Neural cell (in vitro differentiated cells): ENCODE data around the gene H1-8. TPM values are rescaled to one million over a fixed set of nuclear protein-coding genes. Genes with fewer than 3 reads are reported as not detected.

ENCODE experiments used
- H2AFZ ChIP-seq: fragments of 200-600, 300-800 bp; sonication (generic), shearing (Covaris generic); 2 replicates; pipeline ENCODE4 v1.6.0; 2014; ENCODE audit warnings: low read depth, mild to moderate bottlenecking, antibody characterized with exemption, low read length, moderate library complexity
- H3F3A ChIP-seq: fragments of 200-600 bp; shearing (Covaris generic); 2 replicates; pipeline ENCODE4 v1.6.1; 2016; ENCODE audit warnings: mild to moderate bottlenecking, moderate library complexity, mixed read lengths, antibody characterized with exemption, low read length; ENCODE audit not compliant: insufficient read depth, poor library complexity, severe bottlenecking
- H3K27ac ChIP-seq: fragments of 200-600, 300-800 bp; sonication (generic), shearing (Covaris generic); 2 replicates; pipeline ENCODE4 v1.5.1; 2014; ENCODE audit warnings: mild to moderate bottlenecking, low read length, moderate library complexity
- H3K27me3 ChIP-seq: fragments of 300-800, 200-600 bp; sonication (generic), shearing (Covaris generic); 2 replicates; pipeline ENCODE4 v1.6.0; 2014; ENCODE audit warnings: mild to moderate bottlenecking, low read depth, low read length, moderate library complexity; ENCODE audit not compliant: insufficient read depth
- H3K36me3 ChIP-seq: fragments of 300-800, 200-600 bp; sonication (generic), shearing (Covaris generic); 2 replicates; pipeline ENCODE4 v1.5.1; 2014; ENCODE audit warnings: mild to moderate bottlenecking, antibody characterized with exemption, low read length, moderate library complexity; ENCODE audit not compliant: insufficient read depth
- H3K4me2 ChIP-seq: fragments of 300-800, 200-600 bp; sonication (generic), shearing (Covaris generic); 2 replicates; pipeline ENCODE4 v1.6.0; 2014; ENCODE audit warnings: mild to moderate bottlenecking, low read length
- H3K4me3 ChIP-seq: fragments of 300-800, 200-600 bp; sonication (generic), shearing (Covaris generic); 2 replicates; pipeline ENCODE4 v1.5.1; 2014; ENCODE audit warnings: mild to moderate bottlenecking, low read length, moderate library complexity
- H3K79me2 ChIP-seq: fragments of 200-600 bp; shearing (Covaris generic); replicated peaks from 2 replicates; pipeline ENCODE4 v1.6.0; 2014; ENCODE audit warnings: mild to moderate bottlenecking, low read length, moderate library complexity; ENCODE audit not compliant: insufficient read depth
- H3K9ac ChIP-seq: fragments of 300-800, 200-600 bp; sonication (generic), shearing (Covaris generic); 2 replicates; pipeline ENCODE4 v1.6.1; 2016; ENCODE audit warnings: mild to moderate bottlenecking, low read length, mixed read lengths
- H3K9me2 ChIP-seq: fragments of 200-600 bp; shearing (Covaris generic); 2 replicates; pipeline ENCODE4 v1.6.1; 2016; ENCODE audit warnings: mild to moderate bottlenecking, low read length, mixed read lengths; ENCODE audit not compliant: insufficient read depth
- H3K9me3 ChIP-seq: fragments of 200-600, 300-800 bp; sonication (generic), shearing (Covaris generic); 2 replicates; pipeline ENCODE4 v1.6.1; 2016; ENCODE audit warnings: mild to moderate bottlenecking, mixed run types, low read length, moderate library complexity, mixed read lengths
- H4K20me1 ChIP-seq: fragments of 200-600 bp; shearing (Covaris generic); 2 replicates; pipeline ENCODE4 v1.6.1; 2016; ENCODE audit warnings: mild to moderate bottlenecking, mixed run types; ENCODE audit not compliant: insufficient read depth
- EP300 ChIP-seq: fragments of 450-650 bp; conservative IDR thresholded peaks from 2 replicates; pipeline ENCODE4 v1.6.1; 2014; ENCODE audit warnings: antibody characterized with exemption, mild to moderate bottlenecking, moderate library complexity; ENCODE audit not compliant: poor library complexity, severe bottlenecking
- EZH2 ChIP-seq: fragments of 200-600, 300-800 bp; shearing (Covaris generic), sonication (generic); IDR thresholded peaks from 2 replicates; pipeline ENCODE4 v1.6.1; 2014; ENCODE audit warnings: antibody characterized with exemption, low read length, borderline replicate concordance, mild to moderate bottlenecking; ENCODE audit not compliant: insufficient read depth, poor library complexity, severe bottlenecking
- MXI1 ChIP-seq: fragments of 450-650 bp; conservative IDR thresholded peaks from 2 replicates; pipeline ENCODE4 v1.6.1; 2014; ENCODE audit warnings: antibody characterized with exemption, mild to moderate bottlenecking; ENCODE audit not compliant: poor library complexity, severe bottlenecking
- POLR2AphosphoS5 ChIP-seq: IDR thresholded peaks from 2 replicates; pipeline ENCODE4 v1.6.1; 2012
- RAD21 ChIP-seq: fragments of 450-650 bp; conservative IDR thresholded peaks from 2 replicates; pipeline ENCODE4 v1.6.1; 2014; ENCODE audit warnings: antibody characterized with exemption, mild to moderate bottlenecking, moderate library complexity
- SMC3 ChIP-seq: fragments of 450-650 bp; conservative IDR thresholded peaks from 2 replicates; pipeline ENCODE4 v1.6.1; 2014; ENCODE audit warnings: antibody characterized with exemption, mild to moderate bottlenecking, moderate library complexity; ENCODE audit not compliant: poor library complexity
- TAF1 ChIP-seq: IDR thresholded peaks from 2 replicates; pipeline ENCODE4 v1.6.1; 2012; ENCODE audit warnings: low read depth
- polyA plus RNA-seq: library from polyadenylated mRNA; depleted of rRNA; stranded (reverse); fragments of >200 nt; gene quantifications from 2 replicates; pipeline ENCODE4 v1.2.3, GENCODE V29; 2014
- TF ChIP-seq, protein P1 (sequence below): IDR thresholded peaks from 2 replicates; pipeline ENCODE4 v1.6.1; 2012; ENCODE audit warnings: borderline replicate concordance
- TF ChIP-seq, protein P2 (sequence below): fragments of 450-650 bp; IDR thresholded peaks from 2 replicates; pipeline ENCODE4 v1.5.1; 2014; ENCODE audit warnings: antibody characterized with exemption, mild to moderate bottlenecking, moderate library complexity; ENCODE audit not compliant: poor library complexity, severe bottlenecking

H1-8 gene
- polyA plus RNA-seq, 1 donor from 2014 or later: not detected

DNA sequence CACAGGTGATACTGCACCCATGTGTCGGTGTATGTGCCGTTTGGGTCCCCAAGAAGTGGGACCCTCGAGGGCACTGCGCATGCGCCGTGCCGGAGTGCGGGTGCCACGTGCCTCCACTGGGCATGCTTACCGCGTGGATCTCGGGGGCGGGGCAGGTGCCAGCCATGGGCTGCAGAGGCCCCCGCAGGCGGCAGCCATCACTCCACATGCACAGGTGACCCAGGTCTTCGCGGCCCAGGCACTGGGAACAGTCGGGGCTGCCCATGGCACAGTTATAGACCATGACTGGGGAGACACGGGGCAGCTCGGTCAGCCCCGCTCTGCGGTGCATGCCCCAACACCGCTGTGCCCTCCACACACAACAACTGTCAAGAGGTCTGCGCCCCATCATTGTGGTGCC, 31.2 kb downstream of the H1-8 start:
- Histone ChIP-seq H3K4me2 (no peak overlapping the region), H3K9ac (no peak overlapping the region), H3K79me2 (no peaks in the 10 kb centered on the region), H2AFZ (no peak overlapping the region), H3K9me3 (no peaks in the 10 kb centered on the region), H3K27ac (no peak overlapping the region), H3K4me3 (no peak overlapping the region), H4K20me1 (no peaks in the 10 kb centered on the region), H3F3A (no peaks in the 10 kb centered on the region), H3K36me3 (no peaks in the 10 kb centered on the region), H3K27me3 (no peaks in the 10 kb centered on the region), H3K9me2 (no peaks in the 10 kb centered on the region)
- no peak for TF ChIP-seq RAD21
- no peak for TF ChIP-seq EZH2
- no peak for TF ChIP-seq EP300
- no peak for TF ChIP-seq TAF1
- TF ChIP-seq MXI1: no peak
- no peak for TF ChIP-seq POLR2AphosphoS5
- no peak for TF ChIP-seq SMC3
- TF ChIP-seq, protein P1, sequence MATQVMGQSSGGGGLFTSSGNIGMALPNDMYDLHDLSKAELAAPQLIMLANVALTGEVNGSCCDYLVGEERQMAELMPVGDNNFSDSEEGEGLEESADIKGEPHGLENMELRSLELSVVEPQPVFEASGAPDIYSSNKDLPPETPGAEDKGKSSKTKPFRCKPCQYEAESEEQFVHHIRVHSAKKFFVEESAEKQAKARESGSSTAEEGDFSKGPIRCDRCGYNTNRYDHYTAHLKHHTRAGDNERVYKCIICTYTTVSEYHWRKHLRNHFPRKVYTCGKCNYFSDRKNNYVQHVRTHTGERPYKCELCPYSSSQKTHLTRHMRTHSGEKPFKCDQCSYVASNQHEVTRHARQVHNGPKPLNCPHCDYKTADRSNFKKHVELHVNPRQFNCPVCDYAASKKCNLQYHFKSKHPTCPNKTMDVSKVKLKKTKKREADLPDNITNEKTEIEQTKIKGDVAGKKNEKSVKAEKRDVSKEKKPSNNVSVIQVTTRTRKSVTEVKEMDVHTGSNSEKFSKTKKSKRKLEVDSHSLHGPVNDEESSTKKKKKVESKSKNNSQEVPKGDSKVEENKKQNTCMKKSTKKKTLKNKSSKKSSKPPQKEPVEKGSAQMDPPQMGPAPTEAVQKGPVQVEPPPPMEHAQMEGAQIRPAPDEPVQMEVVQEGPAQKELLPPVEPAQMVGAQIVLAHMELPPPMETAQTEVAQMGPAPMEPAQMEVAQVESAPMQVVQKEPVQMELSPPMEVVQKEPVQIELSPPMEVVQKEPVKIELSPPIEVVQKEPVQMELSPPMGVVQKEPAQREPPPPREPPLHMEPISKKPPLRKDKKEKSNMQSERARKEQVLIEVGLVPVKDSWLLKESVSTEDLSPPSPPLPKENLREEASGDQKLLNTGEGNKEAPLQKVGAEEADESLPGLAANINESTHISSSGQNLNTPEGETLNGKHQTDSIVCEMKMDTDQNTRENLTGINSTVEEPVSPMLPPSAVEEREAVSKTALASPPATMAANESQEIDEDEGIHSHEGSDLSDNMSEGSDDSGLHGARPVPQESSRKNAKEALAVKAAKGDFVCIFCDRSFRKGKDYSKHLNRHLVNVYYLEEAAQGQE: no peak
- TF ChIP-seq, protein P2, sequence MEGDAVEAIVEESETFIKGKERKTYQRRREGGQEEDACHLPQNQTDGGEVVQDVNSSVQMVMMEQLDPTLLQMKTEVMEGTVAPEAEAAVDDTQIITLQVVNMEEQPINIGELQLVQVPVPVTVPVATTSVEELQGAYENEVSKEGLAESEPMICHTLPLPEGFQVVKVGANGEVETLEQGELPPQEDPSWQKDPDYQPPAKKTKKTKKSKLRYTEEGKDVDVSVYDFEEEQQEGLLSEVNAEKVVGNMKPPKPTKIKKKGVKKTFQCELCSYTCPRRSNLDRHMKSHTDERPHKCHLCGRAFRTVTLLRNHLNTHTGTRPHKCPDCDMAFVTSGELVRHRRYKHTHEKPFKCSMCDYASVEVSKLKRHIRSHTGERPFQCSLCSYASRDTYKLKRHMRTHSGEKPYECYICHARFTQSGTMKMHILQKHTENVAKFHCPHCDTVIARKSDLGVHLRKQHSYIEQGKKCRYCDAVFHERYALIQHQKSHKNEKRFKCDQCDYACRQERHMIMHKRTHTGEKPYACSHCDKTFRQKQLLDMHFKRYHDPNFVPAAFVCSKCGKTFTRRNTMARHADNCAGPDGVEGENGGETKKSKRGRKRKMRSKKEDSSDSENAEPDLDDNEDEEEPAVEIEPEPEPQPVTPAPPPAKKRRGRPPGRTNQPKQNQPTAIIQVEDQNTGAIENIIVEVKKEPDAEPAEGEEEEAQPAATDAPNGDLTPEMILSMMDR: no peak

DNA sequence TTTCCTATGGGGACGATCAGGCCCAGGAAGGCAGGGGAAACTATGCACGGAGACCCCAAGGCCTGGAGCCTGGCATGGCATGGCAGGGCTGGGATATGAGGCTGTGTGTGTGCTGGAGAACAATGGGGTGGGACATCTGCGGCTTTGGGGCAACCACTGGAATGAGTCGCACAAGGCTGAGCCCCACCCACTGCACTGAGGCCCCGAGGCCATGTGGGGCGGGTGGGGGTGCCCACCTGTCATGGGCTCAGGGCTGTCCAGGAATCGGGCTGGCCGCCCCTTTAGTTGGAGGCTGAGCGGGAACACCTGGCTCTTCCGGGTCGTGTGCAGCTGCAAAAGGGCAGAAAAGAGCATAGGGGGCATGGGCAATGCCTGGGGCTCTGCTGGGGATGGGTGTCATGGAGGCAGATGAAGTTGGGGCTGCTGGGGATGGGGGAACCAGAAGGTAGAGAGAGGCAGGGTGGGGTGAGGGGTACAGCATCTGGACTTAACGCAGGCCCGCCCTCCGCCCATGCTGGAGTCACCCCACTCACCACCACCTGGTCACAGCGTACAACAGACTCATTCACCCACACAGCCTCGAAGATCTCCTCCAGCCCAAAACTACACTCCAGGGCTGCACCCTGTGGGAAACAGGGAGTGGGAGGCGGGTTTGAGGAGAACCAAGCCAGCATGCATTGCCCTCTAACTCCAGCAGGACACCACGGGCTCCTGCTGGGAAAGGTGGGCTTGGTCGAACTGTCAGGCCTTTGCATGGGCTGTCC, 32.4 kb downstream of the H1-8 start:
- Histone ChIP-seq H3K27ac (no peak overlapping the region), H3K9me3 (no peaks in the 10 kb centered on the region), H2AFZ (no peak overlapping the region), H3K79me2 (no peaks in the 10 kb centered on the region), H3K27me3 (no peaks in the 10 kb centered on the region), H4K20me1 (no peaks in the 10 kb centered on the region), H3K4me3 (no peak overlapping the region), H3F3A (no peaks in the 10 kb centered on the region), H3K9me2 (no peaks in the 10 kb centered on the region), H3K36me3 (no peaks in the 10 kb centered on the region), H3K9ac (no peak overlapping the region), H3K4me2 (no peak overlapping the region)
- TF ChIP-seq SMC3 (no peak), EP300 (no peak), MXI1 (no peak), RAD21 (no peak), TAF1 (no peak)
- TF ChIP-seq, protein P1: no peak
- TF ChIP-seq, protein P2: no peak
